ENCODE results near the gene USP10. TPM values are rescaled to one million over a fixed set of nuclear protein-coding genes. Genes with fewer than 3 reads are reported as not detected.

USP10 gene
- total RNA-seq, 4 donors from 2014 or later = 31.7 to 56.1 (median 43.2) TPM

- peaks cover 0 to 22% (median 3%) of the 10 kb centered on the region in 4 donors for H3K4me1 ChIP-seq
- no peak overlapping the region for H3K4me3 ChIP-seq
- no peaks in the 10 kb centered on the region for H3K9me3 ChIP-seq
- no peak for DNase-seq (ENCODE audit: low spot score in 2 of 2)
- WGBS, 2 donors = 73 to 88% methylated on average over 12 of the region's 12 CpGs
- no peak overlapping the region for H3K27ac ChIP-seq
- no peaks in the 10 kb centered on the region for H3K36me3 ChIP-seq
- TF ChIP-seq CTCF (IDR thresholded peaks at IDR 0.05) (no peak), POLR2A (IDR thresholded peaks at IDR 0.05) (no peak), EP300 (IDR thresholded peaks at IDR 0.05) (no peak)
- no peaks in the 10 kb centered on the region for H3K27me3 ChIP-seq
These were observed 91.3 kb downstream of the USP10 start for GRCh38 chr16:84791088-84791487.

- H3K4me3 ChIP-seq = no peak overlapping the region
- no peaks in the 10 kb centered on the region for H3K36me3 ChIP-seq
- WGBS, 2 donors = 78 to 89% methylated on average over 6 of the region's 6 CpGs
- H3K27me3 ChIP-seq = no peaks in the 10 kb centered on the region
- no peak overlapping the region for H3K27ac ChIP-seq
- DNase-seq (ENCODE audit: low spot score in 2 of 2) = no peak
- H3K4me1 ChIP-seq = peaks cover 0 to 18% (median 3%) of the 10 kb centered on the region in 4 donors
- no peaks in the 10 kb centered on the region for H3K9me3 ChIP-seq
- TF ChIP-seq POLR2A (IDR thresholded peaks at IDR 0.05) (no peak), CTCF (IDR thresholded peaks at IDR 0.05) (no peak), EP300 (IDR thresholded peaks at IDR 0.05) (no peak)
These were observed 91.7 kb downstream of the USP10 start for GRCh38 chr16:84791501-84791900.

GRCh38 chr16:84794186-84794585 lies 94.4 kb downstream of the USP10 start:
- TF ChIP-seq EP300 (IDR thresholded peaks at IDR 0.05) = no peak
- no peak for TF ChIP-seq CTCF (IDR thresholded peaks at IDR 0.05)
- TF ChIP-seq POLR2A (IDR thresholded peaks at IDR 0.05) = no peak
- H3K4me3 ChIP-seq = no peak overlapping the region
- no peaks in the 10 kb centered on the region for H3K36me3 ChIP-seq
- H3K27ac ChIP-seq = peak overlapping the region in 2 of 4 donors; percentile 46 to 81
- H3K9me3 ChIP-seq = no peaks in the 10 kb centered on the region
- H3K27me3 ChIP-seq = no peaks in the 10 kb centered on the region
- DNase-seq (ENCODE audit: low spot score in 2 of 2) = no peak
- H3K4me1 ChIP-seq = peaks cover 0 to 11% (median 0%) of the 10 kb centered on the region in 4 donors
- WGBS, 2 donors = 72 to 77% methylated on average over 6 of the region's 6 CpGs

GRCh38 chr16:84794626-84795025 lies 94.8 kb downstream of the USP10 start:
- no peaks in the 10 kb centered on the region for H3K36me3 ChIP-seq
- H3K4me3 ChIP-seq = no peak overlapping the region
- H3K27ac ChIP-seq = peak overlapping the region in 3 of 4 donors; percentile 46 to 81 (median 54)
- H3K27me3 ChIP-seq = no peaks in the 10 kb centered on the region
- TF ChIP-seq CTCF (IDR thresholded peaks at IDR 0.05) (no peak), EP300 (IDR thresholded peaks at IDR 0.05) (no peak), POLR2A (IDR thresholded peaks at IDR 0.05) (no peak)
- 89 to 91% methylated on average over 19 of the region's 19 CpGs for WGBS, 2 donors
- DNase-seq (ENCODE audit: low spot score in 2 of 2) = no peak
- no peaks in the 10 kb centered on the region for H3K9me3 ChIP-seq
- peaks cover 0 to 11% (median 0%) of the 10 kb centered on the region in 4 donors for H3K4me1 ChIP-seq

- no peak overlapping the region for H3K4me3 ChIP-seq
- peak overlapping the region in 3 of 4 donors; percentile 46 to 81 (median 54) for H3K27ac ChIP-seq
- TF ChIP-seq POLR2A (IDR thresholded peaks at IDR 0.05) (no peak), CTCF (IDR thresholded peaks at IDR 0.05) (no peak), EP300 (IDR thresholded peaks at IDR 0.05) (peak; percentile 92 to 94)
- no peaks in the 10 kb centered on the region for H3K9me3 ChIP-seq
- no peaks in the 10 kb centered on the region for H3K27me3 ChIP-seq
- peak; percentile 64 to 83 for DNase-seq (ENCODE audit: low spot score in 2 of 2)
- 63 to 66% methylated on average over 22 of the region's 22 CpGs for WGBS, 2 donors
- peaks cover 0 to 11% (median 0%) of the 10 kb centered on the region in 4 donors for H3K4me1 ChIP-seq
- H3K36me3 ChIP-seq = no peaks in the 10 kb centered on the region
These were observed 95.7 kb downstream of the USP10 start for GRCh38 chr16:84795329-84796053.

Measured in tibial nerve (tissue), 4 donors.